H1 (cell line): ENCODE data around the gene CACNA2D3. TPM values are rescaled to one million over a fixed set of nuclear protein-coding genes. Genes with fewer than 3 reads are reported as not detected.

Experiments
- CTCF ChIA-PET: fragments of 300-600 bp; sonication (Branson Sonifier 250); formaldehyde crosslinking; loops from one replicate; lab custom pipeline; 2021; ENCODE audit not compliant: partially characterized antibody; lab: Charles Lee
- POLR2A ChIA-PET: fragments of 300-600 bp; sonication (Branson Sonifier 250); formaldehyde crosslinking; loops from one replicate; lab custom pipeline; 2021; ENCODE audit warnings: inconsistent platforms; ENCODE audit not compliant: partially characterized antibody; lab: Charles Lee
- DNase-seq, 2 experiments: peaks; one replicate each; pipeline versions ENCODE4 v3.0.0 to v3.0.0-alpha.2; 2010 to 2022; ENCODE audit warnings: low spot score in 2 of 2, low read depth in 1 of 2, mixed read lengths in 1 of 2
- FAIRE-seq: peaks from 2 replicates; lab custom pipeline; 2011; peaks lifted over from hg19 to GRCh38; lab: Jason Lieb, UNC
- H2AFZ ChIP-seq: 2 replicates; pipeline ENCODE4 v1.8.1; 2012; ENCODE audit warnings: low read length, inconsistent platforms
- H2AK5ac ChIP-seq: 2 replicates; pipeline ENCODE4 v1.6.1; 2013; ENCODE audit warnings: low read depth, low read length
- H2BK120ac ChIP-seq: replicated peaks from 2 replicates; pipeline ENCODE3; 2013; ENCODE audit warnings: low read depth, low read length, inconsistent platforms
- H2BK12ac ChIP-seq: 2 replicates; pipeline ENCODE4 v1.6.1; 2013; ENCODE audit warnings: low read depth, low read length
- H2BK15ac ChIP-seq: 2 replicates; pipeline ENCODE4 v1.6.1; 2013; ENCODE audit warnings: low read length
- H2BK20ac ChIP-seq: 2 replicates; pipeline ENCODE4 v1.6.1; 2013; ENCODE audit warnings: low read length
- H2BK5ac ChIP-seq: 2 replicates; pipeline ENCODE4 v1.6.1; 2013; ENCODE audit warnings: low read depth, low read length
- H3K14ac ChIP-seq: 2 replicates; pipeline ENCODE4 v1.6.1; 2013; ENCODE audit warnings: inconsistent platforms; ENCODE audit not compliant: insufficient read length
- H3K18ac ChIP-seq: 2 replicates; pipeline ENCODE4 v1.6.1; 2013; ENCODE audit warnings: low read length; ENCODE audit errors: extremely low read depth
- H3K23ac ChIP-seq: 2 replicates; pipeline ENCODE4 v1.6.1; 2013; ENCODE audit warnings: inconsistent platforms; ENCODE audit not compliant: insufficient read length
- H3K23me2 ChIP-seq: 2 replicates; pipeline ENCODE4 v1.6.1; 2013; ENCODE audit warnings: low read depth, low read length
- H3K27ac ChIP-seq: 2 replicates; pipeline ENCODE4 v1.6.1; 2011; ENCODE audit warnings: low read depth, low read length, inconsistent platforms
- H3K27me3 ChIP-seq, 4 experiments: replicated peaks in 1 of 4; 1 replicate in 1 of 4; 2 replicates in 3 of 4; pipeline versions ENCODE4 v1.6.1 to v1.8.1; 2011 to 2013; ENCODE audit warnings: low read length in 3 of 4, mild to moderate bottlenecking in 3 of 4, inconsistent platforms in 2 of 4, mixed read lengths in 2 of 4, moderate library complexity in 1 of 4; ENCODE audit not compliant: control insufficient read depth in 3 of 4, insufficient read depth in 3 of 4; ENCODE audit errors: extremely low read depth in 1 of 4
- H3K36me3 ChIP-seq, 4 experiments: 2 replicates each; pipeline versions ENCODE4 v1.6.1 to v1.8.1; 2011 to 2013; ENCODE audit warnings: mild to moderate bottlenecking in 4 of 4, low read length in 3 of 4, moderate library complexity in 2 of 4, control low read depth in 1 of 4, inconsistent platforms in 1 of 4; ENCODE audit not compliant: insufficient read depth in 4 of 4, control insufficient read depth in 2 of 4
- H3K4ac ChIP-seq: replicated peaks from 2 replicates; pipeline ENCODE3; 2013; ENCODE audit warnings: low read length, low read depth, mixed read lengths, inconsistent platforms; ENCODE audit not compliant: insufficient read length
- H3K4me1 ChIP-seq, 4 experiments: replicated peaks in 1 of 4; 1 replicate in 1 of 4; 2 replicates in 3 of 4; pipeline versions ENCODE4 v1.6.1 to v1.8.1; 2011 to 2013; ENCODE audit warnings: low read length in 3 of 4, inconsistent platforms in 2 of 4, mixed read lengths in 1 of 4; ENCODE audit not compliant: insufficient read depth in 4 of 4, control insufficient read depth in 3 of 4
- H3K4me2 ChIP-seq, 2 experiments: 2 replicates each; pipeline versions ENCODE4 v1.6.1 to v1.8.1; 2011 to 2013; ENCODE audit warnings: low read depth in 2 of 2, low read length in 2 of 2, control low read depth in 1 of 2, inconsistent platforms in 1 of 2, mild to moderate bottlenecking in 1 of 2; ENCODE audit not compliant: insufficient read depth in 1 of 2
- H3K4me3 ChIP-seq, 4 experiments: fragments of 200-600, 300-600 bp in 1 of 4; sonication (generic), shearing (Covaris generic), sonication (Bioruptor Twin) in 1 of 4; 2 replicates each; pipeline versions ENCODE4 v1.5.1 to v1.8.1; 2011 to 2016; ENCODE audit warnings: low read length in 4 of 4, low read depth in 3 of 4, control low read depth in 2 of 4, inconsistent platforms in 2 of 4, mild to moderate bottlenecking in 2 of 4, mixed read lengths in 1 of 4, moderate library complexity in 1 of 4; ENCODE audit not compliant: insufficient read depth in 2 of 4; ENCODE audit errors: extremely low read depth in 1 of 4
- H3K56ac ChIP-seq: replicated peaks from 2 replicates; pipeline ENCODE3; 2013; ENCODE audit warnings: low read depth, mild to moderate bottlenecking, mixed read lengths, low read length, inconsistent platforms; ENCODE audit not compliant: insufficient read length
- H3K79me1 ChIP-seq: 2 replicates; pipeline ENCODE4 v1.6.1; 2013; ENCODE audit warnings: low read depth, low read length, control low read depth
- H3K79me2 ChIP-seq, 2 experiments: 2 replicates each; pipeline versions ENCODE4 v1.6.1 to v1.8.1; 2012 to 2013; ENCODE audit warnings: low read length in 2 of 2, mild to moderate bottlenecking in 2 of 2, inconsistent platforms in 1 of 2; ENCODE audit not compliant: insufficient read depth in 2 of 2, control insufficient read depth in 1 of 2
- H3K9ac ChIP-seq, 4 experiments: replicated peaks in 1 of 4; 1 replicate in 1 of 4; 2 replicates in 3 of 4; pipeline versions ENCODE4 v1.6.1 to v1.8.1; 2011 to 2013; ENCODE audit warnings: low read depth in 3 of 4, low read length in 3 of 4, control low read depth in 2 of 4, mild to moderate bottlenecking in 2 of 4, moderate library complexity in 2 of 4, inconsistent platforms in 1 of 4; ENCODE audit errors: extremely low read depth in 1 of 4
- H3K9me3 ChIP-seq, 2 experiments: 2 replicates each; pipeline versions ENCODE4 v1.6.1 to v1.8.1; 2012 to 2013; ENCODE audit warnings: mild to moderate bottlenecking in 2 of 2, moderate library complexity in 2 of 2, control low read depth in 1 of 2, inconsistent platforms in 1 of 2, low read depth in 1 of 2, low read length in 1 of 2, mixed read lengths in 1 of 2; ENCODE audit not compliant: insufficient read depth in 2 of 2
- H4K20me1 ChIP-seq, 2 experiments: replicated peaks in 1 of 2; 2 replicates each; pipeline versions ENCODE3 to v1.8.1; 2011 to 2013; ENCODE audit warnings: inconsistent platforms in 2 of 2, low read length in 2 of 2, mild to moderate bottlenecking in 1 of 2; ENCODE audit not compliant: insufficient read depth in 2 of 2, control insufficient read depth in 1 of 2
- H4K5ac ChIP-seq: 2 replicates; pipeline ENCODE4 v1.6.1; 2013; ENCODE audit warnings: low read length, low read depth, mixed read lengths, inconsistent platforms; ENCODE audit not compliant: insufficient read length
- H4K8ac ChIP-seq: 2 replicates; pipeline ENCODE4 v1.8.0; 2013; ENCODE audit warnings: mild to moderate bottlenecking, moderate library complexity, low read length, inconsistent platforms; ENCODE audit not compliant: insufficient read depth; ENCODE audit errors: extremely low read depth
- H4K91ac ChIP-seq: replicated peaks from 2 replicates; pipeline ENCODE3; 2013; ENCODE audit warnings: low read length, mixed read lengths, inconsistent platforms; ENCODE audit not compliant: insufficient read length
- BRCA1 ChIP-seq: IDR thresholded peaks from 2 replicates; pipeline ENCODE4 v1.6.1; 2012; ENCODE audit warnings: low read depth, low read length, improper control_type of control experiment
- EP300 ChIP-seq, 2 experiments: IDR thresholded peaks; 1 replicate in 1 of 2; 2 replicates in 1 of 2; pipeline ENCODE4 v1.6.1; 2011 to 2012; ENCODE audit warnings: low read depth in 2 of 2, low read length in 2 of 2, mild to moderate bottlenecking in 2 of 2, borderline replicate concordance in 1 of 2, inconsistent platforms in 1 of 2, moderate library complexity in 1 of 2
- KDM5A ChIP-seq: fragments of 200-600 bp; IDR thresholded peaks from 2 replicates; pipeline ENCODE4 v1.7.1; 2012; ENCODE audit warnings: mild to moderate bottlenecking, low read length, inconsistent platforms, mixed read lengths
- RXRA ChIP-seq: IDR thresholded peaks from 2 replicates; pipeline ENCODE4 v1.6.1; 2011; ENCODE audit warnings: low read depth, mild to moderate bottlenecking, low read length, moderate library complexity; ENCODE audit not compliant: insufficient read depth
- YY1 ChIP-seq: IDR thresholded peaks from 2 replicates; pipeline ENCODE4 v1.6.1; 2011; ENCODE audit warnings: low read depth, mild to moderate bottlenecking, low read length
- whole genome bisulfite sequencing, 2 experiments: shearing (Covaris generic) in 1 of 2; methylation state at CpG; one replicate each; pipeline versions ENCODE4 v1.1.6 to v1.1.7; 2013 to 2015; ENCODE audit warnings: low lambda C conversion rate in 2 of 2, mixed read lengths in 2 of 2, inconsistent platforms in 1 of 2, low coverage in 1 of 2, missing lambda C conversion rate in 1 of 2; ENCODE audit not compliant: insufficient replicate concordance in 2 of 2, insufficient coverage in 1 of 2, insufficient read length in 1 of 2; ENCODE audit errors: extremely low coverage in 1 of 2, missing lambda C conversion rate in 1 of 2; 5-methylcytosine and 5-hydroxymethylcytosine counted together
- polyA plus RNA-seq, 7 experiments: library from polyadenylated mRNA; depleted of rRNA in 3 of 7; stranded (reverse) in 5 of 7; unstranded in 2 of 7; fragments of >200 nt in 5 of 7; fragments of 200-250 nt in 2 of 7; gene quantifications; 1 replicate in 5 of 7; 2 replicates in 1 of 7; 4 replicates in 1 of 7; pipeline versions ENCODE4 v1.2.1 to v1.2.3, GENCODE V29; 2011 to 2013; ENCODE audit warnings: missing spikeins in 2 of 7, mixed read lengths in 2 of 7
- total RNA-seq: library from RNA; stranded (reverse); fragmentation: NEBNext Ultra II Directional; extraction: Animal tissue kit (Norgen Biotek cat#: 25700); gene quantifications from 2 replicates; pipeline ENCODE4 v1.2.1, GENCODE V29; 2021

The CACNA2D3 gene
- total and polyA plus RNA-seq, 2 of the 8 experiments (the other 6 are each of a cell fraction or from before 2014, with no cell fraction given) = 1.5 to 1.8 TPM

DNA sequence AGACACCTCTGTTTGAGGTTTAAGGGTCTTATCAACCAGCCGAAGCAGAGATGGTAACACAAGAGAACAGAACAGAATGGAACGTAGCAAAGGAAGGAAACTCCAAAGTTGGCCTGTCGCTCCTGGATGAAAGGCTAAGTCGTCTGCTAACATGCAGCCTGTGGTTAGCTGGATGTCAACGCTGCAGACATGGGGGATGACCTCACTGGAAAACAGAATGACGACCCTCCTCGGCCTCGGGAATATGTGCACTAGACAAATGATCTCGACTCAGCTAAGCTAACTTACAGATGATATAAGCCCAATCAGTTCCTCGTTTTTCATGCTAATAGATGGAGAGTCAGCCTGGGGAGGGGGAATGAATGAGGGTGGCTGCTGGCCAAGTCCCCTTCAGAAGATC is 983.3 kb downstream of the CACNA2D3 start:
- Histone ChIP-seq H3K18ac (no peak overlapping the region), H3K36me3 (no peaks in the 10 kb centered on the region), H4K91ac (no peak overlapping the region), H3K4me1 (no peaks in the 10 kb centered on the region), H2AFZ (no peak overlapping the region), H3K23ac (no peak overlapping the region), H3K27ac (no peak overlapping the region), H4K20me1 (no peaks in the 10 kb centered on the region), H2BK15ac (no peak overlapping the region), H3K4me3 (no peak overlapping the region), H3K9ac (no peak overlapping the region), H3K23me2 (no peaks in the 10 kb centered on the region), H2BK12ac (no peak overlapping the region), H2BK20ac (no peak overlapping the region), H3K14ac (no peak overlapping the region), H4K5ac (no peak overlapping the region), H3K9me3 (no peaks in the 10 kb centered on the region), H2BK120ac (no peak overlapping the region), H3K79me2 (no peaks in the 10 kb centered on the region), H3K4me2 (no peak overlapping the region), H3K56ac (no peak overlapping the region), H2AK5ac (no peak overlapping the region), H4K8ac (no peak overlapping the region), H3K27me3 (no peaks in the 10 kb centered on the region), H2BK5ac (no peak overlapping the region), H3K79me1 (no peaks in the 10 kb centered on the region), H3K4ac (no peak overlapping the region)
- 89% methylated on average over 10 of the region's 10 CpGs; no CpG with 5 or more reads in 1 of the 2 experiments for WGBS, 2 experiments
- ChIA-PET POLR2A (no interaction called here), CTCF (interaction anchor here (1.4 to 1.6 kb wide), 3 partner anchors 23 to 251 kb away, joined by 3 read pairs; no protein-coding TSS in a partner anchor)
- TF ChIP-seq YY1 (no peak), KDM5A (no peak), BRCA1 (no peak), EP300 (IDR thresholded peaks at IDR 0.05; ENCODE audit: borderline replicate concordance in 1 of 2, low read depth in 2 of 2, low read length in 2 of 2) (no peak), RXRA (no peak)
- DNase-seq (no peak), FAIRE-seq (no peak)
